ENCODE data around the gene DPYD.

DNA sequence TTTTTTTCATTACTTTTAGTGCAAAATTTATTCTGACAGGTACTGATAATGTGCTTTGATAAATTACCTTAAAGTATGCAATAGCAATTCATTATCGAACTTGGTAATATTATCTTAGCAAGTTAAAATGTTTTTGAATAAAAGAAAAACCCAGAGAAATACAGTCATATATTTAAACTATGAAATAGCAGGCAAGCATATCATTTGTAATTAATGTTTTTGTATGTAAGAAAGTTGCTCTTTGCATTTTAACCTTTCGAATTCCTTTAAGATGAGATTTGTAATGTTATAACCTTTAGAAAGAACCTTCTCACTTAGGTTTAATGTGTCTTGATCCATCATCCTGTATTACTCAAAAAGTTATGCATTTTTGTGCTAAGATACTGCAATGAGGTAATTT lies 613.7 kb downstream of the DPYD start:
- TF ChIP-seq, protein P1, sequence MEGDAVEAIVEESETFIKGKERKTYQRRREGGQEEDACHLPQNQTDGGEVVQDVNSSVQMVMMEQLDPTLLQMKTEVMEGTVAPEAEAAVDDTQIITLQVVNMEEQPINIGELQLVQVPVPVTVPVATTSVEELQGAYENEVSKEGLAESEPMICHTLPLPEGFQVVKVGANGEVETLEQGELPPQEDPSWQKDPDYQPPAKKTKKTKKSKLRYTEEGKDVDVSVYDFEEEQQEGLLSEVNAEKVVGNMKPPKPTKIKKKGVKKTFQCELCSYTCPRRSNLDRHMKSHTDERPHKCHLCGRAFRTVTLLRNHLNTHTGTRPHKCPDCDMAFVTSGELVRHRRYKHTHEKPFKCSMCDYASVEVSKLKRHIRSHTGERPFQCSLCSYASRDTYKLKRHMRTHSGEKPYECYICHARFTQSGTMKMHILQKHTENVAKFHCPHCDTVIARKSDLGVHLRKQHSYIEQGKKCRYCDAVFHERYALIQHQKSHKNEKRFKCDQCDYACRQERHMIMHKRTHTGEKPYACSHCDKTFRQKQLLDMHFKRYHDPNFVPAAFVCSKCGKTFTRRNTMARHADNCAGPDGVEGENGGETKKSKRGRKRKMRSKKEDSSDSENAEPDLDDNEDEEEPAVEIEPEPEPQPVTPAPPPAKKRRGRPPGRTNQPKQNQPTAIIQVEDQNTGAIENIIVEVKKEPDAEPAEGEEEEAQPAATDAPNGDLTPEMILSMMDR (IDR thresholded peaks at IDR 0.05): no peak
- no peak for TF ChIP-seq POLR2A (IDR thresholded peaks at IDR 0.05)

All from tibial nerve (tissue), 3 donors.